Prostate gland (tissue), 2 donors: ENCODE data around the gene STRA8.

ENCODE experiments used
- POLR2A ChIP-seq: fragments of 450-650 bp; IDR thresholded peaks from one replicate; pipeline ENCODE4 v1.6.1; 2016; ENCODE audit warnings: antibody characterized with exemption, mild to moderate bottlenecking
- TF ChIP-seq, protein P1 (sequence below), 4 experiments: fragments of 200-600 bp in 2 of 4; fragments of 450-650 bp in 2 of 4; sonication (generic) in 2 of 4; IDR thresholded peaks; 1 replicate in 3 of 4; 2 replicates in 1 of 4; pipeline ENCODE4 v1.5.1; 2016 to 2019; ENCODE audit warnings: antibody characterized with exemption in 4 of 4, mild to moderate bottlenecking in 2 of 4, moderate library complexity in 2 of 4

DNA sequence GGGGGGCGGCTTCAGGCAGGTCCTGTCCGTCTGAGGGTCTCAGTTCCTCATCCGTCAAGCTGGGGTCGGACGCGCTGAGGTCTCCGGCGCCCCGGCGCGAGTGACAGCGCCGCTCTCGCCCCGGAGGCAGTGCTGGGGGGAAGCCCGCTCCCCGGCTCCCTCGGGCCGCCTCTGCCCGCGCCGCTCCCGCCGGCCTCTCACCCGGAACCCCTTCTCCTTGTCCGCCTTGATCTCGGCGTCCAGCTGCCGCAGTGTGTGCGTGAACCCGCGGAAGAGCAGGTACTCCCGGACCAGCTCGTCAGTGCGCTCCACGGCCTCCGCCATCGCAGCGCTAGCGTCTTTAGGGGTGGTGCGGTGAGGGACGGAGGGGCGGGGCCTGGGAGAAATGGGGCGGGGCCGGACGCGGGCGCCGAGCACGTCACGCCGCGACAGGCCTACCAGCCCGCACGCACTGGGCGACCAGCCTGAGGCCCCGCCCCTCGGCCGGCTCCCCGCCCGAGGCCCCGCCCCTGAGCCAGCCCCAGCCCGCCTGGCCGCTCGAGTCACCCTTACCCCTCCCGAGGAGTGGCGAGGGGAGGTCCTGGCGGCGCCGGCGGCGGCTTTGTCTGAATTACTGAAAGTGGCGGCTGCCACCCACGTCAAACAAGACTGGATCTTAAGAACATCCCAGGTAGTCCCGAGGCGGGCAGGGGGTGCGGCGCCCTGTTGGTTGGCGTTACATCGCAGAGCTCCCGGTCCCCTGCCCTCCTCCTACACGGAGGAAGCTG, 22.3 kb upstream of the STRA8 start, which contains the start of gene WDR91:
- TF ChIP-seq, protein P1, sequence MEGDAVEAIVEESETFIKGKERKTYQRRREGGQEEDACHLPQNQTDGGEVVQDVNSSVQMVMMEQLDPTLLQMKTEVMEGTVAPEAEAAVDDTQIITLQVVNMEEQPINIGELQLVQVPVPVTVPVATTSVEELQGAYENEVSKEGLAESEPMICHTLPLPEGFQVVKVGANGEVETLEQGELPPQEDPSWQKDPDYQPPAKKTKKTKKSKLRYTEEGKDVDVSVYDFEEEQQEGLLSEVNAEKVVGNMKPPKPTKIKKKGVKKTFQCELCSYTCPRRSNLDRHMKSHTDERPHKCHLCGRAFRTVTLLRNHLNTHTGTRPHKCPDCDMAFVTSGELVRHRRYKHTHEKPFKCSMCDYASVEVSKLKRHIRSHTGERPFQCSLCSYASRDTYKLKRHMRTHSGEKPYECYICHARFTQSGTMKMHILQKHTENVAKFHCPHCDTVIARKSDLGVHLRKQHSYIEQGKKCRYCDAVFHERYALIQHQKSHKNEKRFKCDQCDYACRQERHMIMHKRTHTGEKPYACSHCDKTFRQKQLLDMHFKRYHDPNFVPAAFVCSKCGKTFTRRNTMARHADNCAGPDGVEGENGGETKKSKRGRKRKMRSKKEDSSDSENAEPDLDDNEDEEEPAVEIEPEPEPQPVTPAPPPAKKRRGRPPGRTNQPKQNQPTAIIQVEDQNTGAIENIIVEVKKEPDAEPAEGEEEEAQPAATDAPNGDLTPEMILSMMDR (IDR thresholded peaks at IDR 0.05): peak in 1 of 4 experiments; percentile 13
- peak; percentile 92 for TF ChIP-seq POLR2A
